ENCODE data around the gene C1D. TPM values are rescaled to one million over a fixed set of nuclear protein-coding genes. Genes with fewer than 3 reads are reported as not detected.

The C1D gene
- total and polyA plus RNA-seq, 2 of the 4 experiments (the other 2 are of a cell fraction): 2.7 to 14.3 TPM

DNA sequence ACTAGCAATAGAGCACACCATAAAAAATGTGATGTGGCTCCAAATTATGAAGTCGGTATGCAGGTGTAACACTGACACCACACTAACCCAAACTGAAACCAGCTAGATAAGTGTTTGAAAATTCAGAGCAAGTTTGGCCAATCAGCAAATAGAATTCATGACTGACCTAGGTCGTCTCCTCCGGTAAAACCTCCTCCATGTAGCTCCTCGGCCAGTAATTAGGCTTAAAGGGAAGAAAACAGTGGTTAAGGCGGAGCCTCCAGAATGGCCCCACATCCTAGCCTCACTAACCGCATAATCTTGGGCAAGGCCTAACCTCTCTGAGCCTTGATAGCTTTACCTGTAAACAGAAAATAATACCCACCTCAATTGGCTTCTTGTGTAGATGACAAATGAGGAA, 30.1 kb downstream of the C1D start:
- Histone ChIP-seq H2BK15ac (ENCODE audit: low read depth, low read length) (no peak overlapping the region), H4K8ac (ENCODE audit: low read depth in 2 of 2, low read length in 2 of 2) (no peak overlapping the region), H3K9me3 (ENCODE audit: control insufficient read depth, insufficient read depth, low read length) (no peaks in the 10 kb centered on the region), H3K4me2 (ENCODE audit: low read depth, low read length) (no peak overlapping the region), H3K4ac (ENCODE audit: low read depth, low read length) (no peak overlapping the region), H4K20me1 (ENCODE audit: insufficient read depth, low read length) (no peaks in the 10 kb centered on the region), H3K27ac (ENCODE audit: insufficient read depth, low read length) (no peak overlapping the region), H3K4me3 (ENCODE audit: insufficient read depth, low read depth, low read length) (no peak overlapping the region), H3K9ac (ENCODE audit: low read depth, low read length) (no peak overlapping the region), H3K4me1 (ENCODE audit: control insufficient read depth, insufficient read depth, low read length) (no peaks in the 10 kb centered on the region; the same call in 1 of the 2 replicates), H2BK120ac (ENCODE audit: low read depth, low read length) (no peak overlapping the region), H2AFZ (replicated peaks; ENCODE audit: low read length, poor library complexity) (no peak overlapping the region), H4K91ac (ENCODE audit: insufficient read depth, low read depth, low read length) (no peak overlapping the region), H4K5ac (ENCODE audit: low read depth, low read length) (no peak overlapping the region), H3K36me3 (ENCODE audit: control insufficient read depth, insufficient read depth, low read length) (no peaks in the 10 kb centered on the region), H2AK5ac (ENCODE audit: low read depth, low read length) (peak overlapping the region; percentile 11; the same call in 1 of the 2 replicates), H3K27me3 (ENCODE audit: control insufficient read depth, insufficient read depth, low read length) (no peaks in the 10 kb centered on the region), H3K56ac (ENCODE audit: extremely low read depth, insufficient read depth, low read length) (no peak overlapping the region), H2BK5ac (ENCODE audit: low read depth, low read length, poor library complexity, severe bottlenecking) (no peak overlapping the region), H3K9me1 (ENCODE audit: insufficient read depth, low read length) (no peaks in the 10 kb centered on the region), H3K23ac (ENCODE audit: low read depth, low read length) (no peak overlapping the region), H2AK9ac (replicated peaks; ENCODE audit: low read depth, low read length, poor library complexity) (no peak overlapping the region), H3K18ac (ENCODE audit: low read depth, low read length) (no peak overlapping the region), H2BK20ac (ENCODE audit: low read depth, low read length) (no peak overlapping the region), H3K14ac (replicated peaks; ENCODE audit: low read depth, low read length) (no peak overlapping the region), H3K79me1 (ENCODE audit: low read depth in 1 of 2, low read length in 2 of 2) (no peaks in the 10 kb centered on the region)
- ChIA-PET CTCF (interaction anchor here (0.6 to 2.7 kb wide), 2 partner anchors 187 to 190 kb away, joined by 3 to 9 read pairs; no protein-coding TSS in a partner anchor), POLR2A (ENCODE audit: unreplicated experiment) (no interaction called here)
- no TSS peak for BruUV-seq (replicated peaks)
- dilution Hi-C loops (cut with HindIII; ENCODE audit: low sequenced_read_pairs, unreplicated experiment): no loop called here
- DNase-seq (no peak), ATAC-seq (ENCODE audit: low read depth) (no peak)
- intact Hi-C loops (cut with micrococcal nuclease): loop anchor here (5.0 to 10.0 kb wide), 5 partner anchors 300 to 1605 kb away; no protein-coding TSS in a partner anchor
- WGBS, 2 experiments (ENCODE audit: extremely low coverage in 2 of 2, insufficient read length in 1 of 2): no CpG with 5 or more reads among the region's 6 CpGs
- TF ChIP-seq BHLHE40 (IDR thresholded peaks at IDR 0.05; ENCODE audit: low read depth, low read length): no peak
- TF ChIP-seq MAFK (IDR thresholded peaks at IDR 0.05; ENCODE audit: low read depth, low read length): no peak
- no peak for TF ChIP-seq MAZ (IDR thresholded peaks at IDR 0.05; ENCODE audit: borderline replicate concordance, low read depth, low read length)
- TF ChIP-seq RAD21 (IDR thresholded peaks at IDR 0.05; ENCODE audit: low read length): no peak
- no peak for TF ChIP-seq RCOR1 (IDR thresholded peaks at IDR 0.05; ENCODE audit: insufficient replicate concordance, low read length)
- in situ Hi-C loops (cut with MboI; ENCODE audit: low sequenced_read_pairs): loop anchor here (25.0 kb wide), 2 partner anchors 1445 to 1595 kb away; partner anchors contain the start of gene MEIS1
